NCI-H524 treated with DMSO at 0.1 percent for 48 hours (cell line): ENCODE measurements around the gene CKB.

Source experiments
- DNase-seq: peaks from one replicate; lab custom pipeline; 2025; lab: John Stamatoyannopoulos, UW

CKB gene

DNA sequence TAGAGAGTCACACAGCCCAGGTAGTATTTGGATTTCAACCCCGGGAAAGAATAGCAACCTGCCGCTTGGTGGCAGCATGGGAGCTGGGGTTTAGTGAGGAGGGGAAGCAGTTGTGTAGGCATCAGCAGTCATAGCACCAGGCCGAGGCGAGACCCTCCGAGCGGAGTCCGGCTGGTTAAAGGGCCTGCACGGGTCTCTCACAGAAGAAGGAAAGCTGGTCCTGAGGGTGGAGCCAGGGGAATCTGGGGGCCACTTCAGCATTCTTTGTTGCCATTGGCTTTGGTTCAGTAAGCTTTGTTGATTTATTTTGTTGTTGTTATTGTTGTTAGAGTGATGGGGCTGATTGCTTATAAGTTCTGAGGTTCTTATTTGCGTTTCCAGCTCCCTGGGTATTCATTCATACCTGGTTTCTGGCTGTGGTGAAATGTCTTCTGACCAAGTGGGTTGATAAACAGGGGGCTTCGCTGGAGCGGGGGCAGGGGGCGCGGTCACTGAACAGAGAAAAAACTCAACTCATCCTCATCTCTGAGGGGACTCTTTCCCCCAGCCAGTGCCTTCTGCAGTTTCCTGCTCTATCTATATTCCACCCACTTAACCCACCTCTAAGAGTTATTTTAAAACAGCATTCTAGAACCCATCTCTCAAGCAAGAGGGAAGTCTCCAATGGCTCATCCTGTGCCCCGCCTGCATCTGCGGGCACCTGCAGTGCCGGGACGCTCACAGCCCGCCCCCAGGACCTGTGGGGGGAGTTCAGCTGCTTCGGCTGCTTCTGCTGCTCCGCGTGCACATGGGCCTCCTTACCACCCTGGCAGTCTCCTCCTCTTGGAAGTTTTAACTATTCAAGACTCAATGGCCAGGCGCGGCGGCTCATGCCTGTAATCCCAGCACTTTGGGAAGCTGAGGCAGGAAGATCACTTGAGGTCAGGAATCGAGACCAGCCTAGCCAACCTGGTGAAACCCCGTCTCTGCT lies 11.6 kb downstream of the CKB start:
- no peak for DNase-seq

DNA sequence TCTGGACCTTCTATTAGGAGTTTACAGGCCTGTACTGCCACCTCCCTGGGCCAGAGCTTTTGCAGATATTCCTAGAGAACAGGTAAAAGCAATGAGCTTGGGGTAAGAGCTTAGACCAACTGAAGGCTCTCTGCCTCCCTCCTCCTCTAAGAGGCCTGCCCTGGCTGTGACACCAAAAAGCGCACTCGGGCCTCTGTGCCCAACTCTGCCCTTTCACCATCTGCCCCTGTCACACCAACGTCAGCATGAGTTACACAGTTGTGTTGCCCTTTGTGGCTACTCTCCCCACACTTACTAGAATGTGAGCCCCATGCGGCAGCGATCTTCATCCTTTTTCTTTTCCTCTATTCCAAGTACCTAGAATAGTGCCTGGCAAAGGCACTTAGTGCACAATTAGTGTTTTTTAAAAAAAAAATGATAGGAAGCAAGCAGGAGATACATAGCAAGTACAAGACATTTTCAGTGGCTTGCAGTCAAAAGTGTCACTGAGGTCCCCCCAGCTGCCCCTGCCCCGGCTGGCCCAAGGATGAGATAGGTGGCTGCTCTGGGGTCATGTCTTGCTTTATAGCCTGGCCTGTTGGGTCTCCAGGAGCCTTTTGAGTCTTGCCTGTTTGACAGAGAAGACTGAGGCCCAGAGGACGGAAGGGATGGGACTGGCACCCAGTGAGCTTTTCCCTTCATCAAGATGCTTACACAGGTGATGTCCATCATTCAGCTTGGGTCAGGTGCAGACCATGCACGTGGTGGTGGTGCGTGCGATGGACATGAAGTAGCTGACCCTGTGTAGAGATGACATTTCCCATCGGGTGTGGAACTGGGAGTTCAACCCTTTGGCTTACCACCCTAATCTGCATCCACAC lies 12.5 kb downstream of the CKB start:
- no peak for DNase-seq

DNA sequence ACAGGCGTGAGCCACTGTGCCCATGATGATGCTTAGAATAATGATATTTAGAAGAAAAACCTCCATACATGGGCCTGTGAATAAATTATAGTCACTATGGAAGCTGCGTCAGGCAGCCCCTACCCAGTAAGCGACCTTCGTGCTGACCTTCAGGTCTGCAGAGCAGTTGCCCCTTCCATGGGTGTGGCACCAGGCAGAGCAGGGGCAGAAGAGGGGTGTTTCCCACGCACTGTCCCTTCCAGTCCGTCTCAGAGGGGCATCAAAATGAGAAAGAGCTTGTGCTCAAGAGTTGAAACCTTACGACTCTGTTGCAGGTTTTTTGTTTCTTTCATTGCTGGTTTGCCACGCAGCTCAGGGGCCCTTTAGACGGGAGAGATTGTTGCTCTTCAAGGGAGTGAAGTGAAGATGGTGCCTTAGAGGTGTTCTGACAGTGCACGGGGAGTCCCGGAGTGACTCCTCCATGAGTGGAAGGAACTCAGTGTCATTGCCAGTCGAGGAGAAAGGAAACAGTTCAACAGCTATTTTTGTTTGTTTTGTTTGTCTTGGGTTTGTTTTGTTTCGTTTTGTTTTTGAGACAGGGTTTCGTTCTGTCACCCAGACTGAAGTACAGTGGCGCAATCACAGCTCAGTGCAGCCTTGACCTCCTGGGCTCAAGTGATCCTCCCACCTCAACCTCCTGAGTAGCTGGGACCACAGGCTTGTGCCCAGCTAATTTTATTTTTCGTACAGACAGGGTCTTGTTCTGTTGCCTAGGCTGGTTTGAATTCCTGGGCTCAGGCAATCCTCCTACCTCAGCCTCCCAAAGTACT lies 13.9 kb downstream of the CKB start:
- DNase-seq, result no peak

DNA sequence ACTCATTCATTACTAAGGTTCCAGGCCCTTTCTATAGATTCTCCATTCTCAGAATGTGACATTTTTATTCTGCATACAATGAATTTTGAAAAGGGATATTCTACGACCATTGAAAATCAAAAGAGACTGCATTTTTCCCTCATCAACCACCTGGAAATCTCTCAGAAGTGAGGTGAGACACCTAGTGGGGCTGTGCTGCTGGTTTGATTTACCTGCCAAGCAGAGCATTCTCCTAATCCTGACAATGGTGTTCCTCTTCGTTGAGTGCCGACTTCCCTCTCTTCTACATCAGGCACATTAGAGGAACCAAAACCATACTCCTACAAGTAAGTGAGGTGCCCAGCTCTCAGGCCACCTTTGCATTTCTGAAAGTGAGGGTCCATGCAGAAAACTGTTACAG lies 14.9 kb downstream of the CKB start:
- no peak for DNase-seq

DNA sequence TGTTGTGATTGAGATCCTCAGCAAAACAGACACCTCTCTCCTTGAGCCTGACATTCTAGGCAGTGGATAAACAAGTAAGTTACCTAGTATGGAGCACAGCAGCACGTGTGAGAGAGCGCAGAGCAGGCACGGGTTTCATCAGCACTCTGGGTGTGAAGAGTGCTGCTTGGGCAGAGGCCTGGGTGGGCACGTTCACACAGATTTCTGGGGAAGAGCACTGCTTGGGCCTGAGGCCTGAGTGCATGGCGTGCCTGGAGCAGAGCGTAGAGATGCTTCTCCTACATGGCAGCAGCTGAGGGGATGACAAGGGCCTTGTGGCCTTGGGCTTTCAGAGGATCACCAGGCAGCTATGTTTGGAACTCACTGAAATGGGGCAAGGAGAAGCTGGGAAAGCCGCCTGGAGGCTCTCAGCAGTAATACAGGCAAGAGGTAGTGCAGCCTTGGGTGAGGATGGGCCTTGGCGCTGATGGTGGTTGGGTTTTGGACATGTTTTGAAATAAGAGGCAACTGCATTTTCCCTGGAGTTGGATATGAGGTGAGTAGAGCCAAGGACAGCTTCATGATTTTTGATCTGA lies 17.6 kb downstream of the CKB start:
- no peak for DNase-seq

DNA sequence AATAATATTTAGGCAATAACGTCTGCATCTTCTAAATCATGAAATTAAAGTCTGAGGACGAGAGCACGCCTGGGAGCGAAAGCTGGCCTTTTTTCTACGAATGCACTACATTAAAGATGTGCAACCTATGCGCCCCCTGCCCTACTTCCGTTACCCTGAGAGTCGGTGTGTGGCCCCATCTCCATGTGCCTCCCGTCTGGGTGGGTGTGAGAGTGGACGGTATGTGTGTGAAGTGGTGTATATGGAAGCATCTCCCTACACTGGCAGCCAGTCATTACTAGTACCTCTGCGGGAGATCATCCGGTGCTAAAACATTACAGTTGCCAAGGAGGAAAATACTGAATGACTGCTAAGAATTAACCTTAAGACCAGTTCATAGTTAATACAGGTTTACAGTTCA lies 19.3 kb downstream of the CKB start:
- no peak for DNase-seq

DNA sequence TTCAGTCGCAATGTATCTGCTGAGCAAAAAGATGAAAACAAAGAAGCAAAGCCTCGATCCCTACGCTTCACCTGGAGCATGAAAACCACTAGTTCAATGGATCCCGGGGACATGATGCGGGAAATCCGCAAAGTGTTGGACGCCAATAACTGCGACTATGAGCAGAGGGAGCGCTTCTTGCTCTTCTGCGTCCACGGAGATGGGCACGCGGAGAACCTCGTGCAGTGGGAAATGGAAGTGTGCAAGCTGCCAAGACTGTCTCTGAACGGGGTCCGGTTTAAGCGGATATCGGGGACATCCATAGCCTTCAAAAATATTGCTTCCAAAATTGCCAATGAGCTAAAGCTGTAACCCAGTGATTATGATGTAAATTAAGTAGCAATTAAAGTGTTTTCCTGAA lies 19.8 kb downstream of the CKB start:
- DNase-seq, result no peak

DNA sequence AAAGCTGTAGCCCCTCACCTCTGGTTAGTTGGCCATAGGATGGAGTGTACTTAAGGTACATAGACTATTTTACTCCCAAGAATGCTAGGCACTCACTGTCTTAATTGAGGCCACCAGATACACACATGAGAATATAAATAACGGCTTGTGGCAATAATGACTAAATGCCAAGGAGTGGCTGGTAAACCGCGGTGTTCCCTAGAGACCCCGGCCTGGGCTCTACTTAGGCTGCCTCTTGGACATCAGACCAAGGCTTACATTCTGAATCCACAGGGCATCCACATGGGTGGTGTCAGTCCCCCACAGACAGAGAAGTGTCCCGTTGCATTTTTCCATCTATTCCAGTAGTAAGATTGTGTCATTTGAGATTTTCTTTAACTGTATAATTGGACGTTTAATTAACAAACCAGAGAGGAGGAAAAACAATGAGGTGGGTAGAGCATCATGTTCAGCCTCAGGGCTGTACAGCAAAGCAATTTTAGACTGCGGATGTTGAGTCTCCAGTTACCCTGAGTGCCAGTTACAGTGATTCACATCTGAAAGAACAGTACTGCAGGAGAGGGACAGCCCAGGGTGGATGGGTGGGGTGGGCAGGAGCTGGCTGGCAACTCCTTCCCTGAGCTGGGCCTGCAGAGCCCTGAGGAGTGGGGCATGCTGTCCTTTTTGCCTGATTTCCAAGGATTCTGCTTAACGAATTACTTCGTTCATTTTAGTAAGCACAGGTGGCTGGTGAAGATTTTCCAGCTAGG lies 20.5 kb downstream of the CKB start:
- no peak for DNase-seq

DNA sequence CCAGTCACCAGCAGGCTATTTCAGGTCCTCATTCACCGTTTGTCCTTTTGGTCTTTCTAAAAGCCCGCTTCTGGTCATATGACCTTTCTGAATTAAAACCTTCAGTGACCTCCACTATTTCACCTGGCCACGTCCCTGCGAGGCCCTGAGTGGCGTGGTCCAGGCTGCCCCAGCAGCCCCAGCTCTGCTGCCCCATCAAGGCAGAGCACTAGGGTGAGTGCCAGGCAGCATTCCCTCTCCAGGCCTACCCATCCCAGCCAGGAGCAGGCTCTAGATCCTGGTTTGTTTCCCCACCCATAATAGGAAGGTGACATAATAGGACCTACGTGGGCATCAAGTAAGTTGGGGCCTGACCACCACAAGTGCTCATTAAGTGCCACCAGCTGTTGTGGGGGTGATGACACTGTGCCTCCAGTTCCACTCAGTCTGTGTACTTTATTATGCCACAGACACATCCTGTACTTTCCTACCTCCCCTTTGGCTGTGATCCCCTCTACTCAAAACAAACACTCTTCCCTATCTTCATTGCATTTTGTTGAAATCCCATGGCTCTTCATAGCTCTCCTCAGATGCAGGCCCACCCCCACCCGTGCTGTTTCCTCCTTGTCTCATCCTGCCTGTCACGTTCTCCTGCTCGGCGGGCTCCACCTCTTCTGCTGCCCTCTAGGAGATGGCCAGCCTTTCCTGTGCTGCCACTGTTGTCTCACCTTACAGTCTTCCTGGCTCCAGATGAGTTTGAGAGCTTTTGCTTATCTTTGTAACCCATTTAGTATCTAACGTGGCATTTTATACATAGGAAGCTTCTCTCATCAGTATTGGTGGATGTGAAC lies 21.4 kb downstream of the CKB start:
- no peak for DNase-seq

DNA sequence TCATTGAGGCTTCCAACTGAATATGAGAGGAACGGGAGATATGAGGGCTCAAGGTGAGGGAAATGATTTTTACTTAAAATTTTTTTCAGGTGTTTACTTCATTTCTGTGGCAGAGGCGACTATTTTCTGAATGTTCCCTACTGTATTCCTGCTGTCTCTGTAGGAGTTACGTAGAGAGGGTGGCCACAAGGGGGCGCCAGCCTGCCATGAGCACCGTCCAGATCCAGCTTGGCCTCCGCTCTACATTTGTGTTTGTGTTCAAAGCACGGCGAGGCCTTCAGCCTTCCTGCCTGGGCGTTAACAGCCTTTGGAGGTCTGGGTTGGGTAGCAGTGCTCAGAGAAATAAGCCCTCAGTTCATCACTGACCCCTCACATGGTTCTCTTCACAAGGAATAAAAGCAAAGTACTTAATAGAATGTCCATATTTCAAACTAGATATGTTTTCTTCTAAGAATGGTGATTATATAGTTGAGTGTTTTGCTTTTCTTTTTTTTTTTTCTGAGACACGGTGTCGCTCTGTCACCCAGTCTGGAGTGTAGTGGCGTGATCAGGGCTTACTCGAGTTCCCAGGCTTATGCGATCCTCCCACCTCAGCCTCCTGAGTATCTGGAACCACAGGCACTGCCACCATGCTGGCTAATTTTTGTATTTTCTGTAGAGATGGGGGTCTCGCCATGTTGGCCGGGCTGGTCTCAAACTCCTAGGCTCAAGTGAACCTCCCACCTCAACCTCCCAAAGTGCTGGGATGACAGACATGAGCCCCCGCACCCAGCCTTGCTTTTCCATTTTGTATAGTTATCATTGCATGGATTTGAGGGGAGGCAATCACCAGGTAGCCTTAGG lies 22.3 kb downstream of the CKB start:
- DNase-seq, result peak; percentile 28

DNA sequence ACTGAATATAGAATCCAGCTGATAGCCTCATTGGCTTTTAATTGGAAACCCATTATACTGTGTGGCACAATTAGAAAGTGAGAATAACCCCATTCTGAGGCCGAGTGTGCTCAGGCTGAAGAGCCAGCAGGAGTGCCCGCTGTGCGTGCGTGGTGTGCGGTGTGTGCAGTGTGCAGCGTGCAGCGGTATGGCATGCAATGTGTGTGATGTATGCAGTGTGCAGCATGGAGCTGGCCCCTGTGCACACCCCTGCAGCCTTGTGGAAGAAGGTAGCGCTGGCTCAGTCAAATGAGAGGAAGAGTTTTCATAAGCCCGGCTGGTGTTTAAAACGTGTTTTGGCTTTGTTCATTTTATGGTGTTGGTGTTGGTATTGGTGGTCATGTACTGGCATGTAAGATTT lies 22.9 kb downstream of the CKB start:
- DNase-seq, result no peak

DNA sequence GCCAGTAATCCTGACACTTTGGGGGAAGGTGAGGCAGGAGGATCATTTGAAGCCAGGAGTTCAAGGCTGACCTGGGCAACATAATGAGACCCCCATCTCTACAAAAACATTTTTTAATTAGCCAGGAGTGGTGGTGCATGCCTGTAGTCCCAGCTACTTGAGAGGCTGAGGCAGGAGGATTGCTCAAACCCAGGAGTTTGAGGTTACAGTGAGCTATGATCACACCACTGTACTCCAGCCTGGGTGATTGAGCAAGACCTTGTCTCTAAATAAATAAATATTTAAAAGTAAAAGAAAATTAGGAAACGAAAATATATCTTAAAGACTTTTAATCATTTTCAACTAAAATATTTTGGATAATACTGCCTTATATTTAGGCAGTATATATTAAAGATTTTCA lies 25.9 kb downstream of the CKB start:
- no peak for DNase-seq

DNA sequence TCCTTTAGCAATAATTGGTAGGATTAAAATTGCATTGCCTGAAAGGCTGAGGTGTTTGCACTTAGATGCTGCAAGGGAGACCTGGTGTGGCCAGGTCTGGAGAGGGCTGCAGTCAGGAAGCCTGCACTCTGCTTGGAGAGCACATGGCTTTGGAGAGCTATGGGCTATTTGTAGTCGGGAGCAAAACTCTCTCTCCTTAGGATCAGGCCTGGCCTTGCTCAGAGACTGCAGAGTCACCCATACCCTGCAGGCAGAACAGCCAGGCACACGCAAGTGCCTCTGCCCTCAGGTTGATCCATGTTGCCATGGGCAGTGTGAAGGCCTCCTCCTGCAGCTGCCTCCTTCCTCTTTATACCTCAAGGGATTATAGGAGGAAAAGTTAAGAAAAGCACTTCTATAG lies 26.8 kb downstream of the CKB start:
- no peak for DNase-seq

DNA sequence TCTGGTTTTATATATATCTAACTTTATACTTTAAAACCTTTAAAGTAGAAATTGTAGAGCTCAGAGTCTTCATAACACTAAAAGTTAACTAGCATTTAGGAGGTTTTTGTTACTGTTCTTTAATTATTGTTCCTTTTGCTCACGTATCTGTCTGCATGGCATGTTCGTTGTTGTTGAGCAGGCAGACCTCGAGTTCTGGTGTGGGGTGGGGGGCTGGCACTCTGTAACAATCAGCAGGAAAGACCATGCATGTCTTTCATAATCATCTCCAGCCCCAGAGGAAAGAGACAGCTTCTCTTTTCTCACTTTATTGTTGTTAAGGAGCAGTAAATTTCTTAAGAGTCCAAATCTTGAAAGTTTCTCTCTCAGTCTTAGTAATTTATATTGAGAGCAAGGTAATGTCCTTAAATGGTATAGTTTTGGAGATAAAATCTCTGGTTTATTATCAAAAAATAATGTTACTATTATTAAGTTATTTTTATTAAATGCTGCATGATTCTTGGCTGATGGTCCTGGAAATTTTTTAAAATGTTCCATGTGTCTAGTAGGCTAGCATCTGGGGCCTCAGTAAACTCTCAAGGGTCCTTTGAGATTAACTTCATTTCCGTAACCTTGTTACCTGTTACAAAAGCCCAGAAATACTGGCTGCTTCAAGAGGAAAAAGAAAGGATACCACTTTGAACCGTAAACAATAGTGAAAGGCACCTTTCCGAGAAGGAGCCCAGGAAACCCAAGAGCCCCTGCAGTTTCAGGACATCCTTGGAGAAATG lies 30.3 kb downstream of the CKB start:
- no peak for DNase-seq

DNA sequence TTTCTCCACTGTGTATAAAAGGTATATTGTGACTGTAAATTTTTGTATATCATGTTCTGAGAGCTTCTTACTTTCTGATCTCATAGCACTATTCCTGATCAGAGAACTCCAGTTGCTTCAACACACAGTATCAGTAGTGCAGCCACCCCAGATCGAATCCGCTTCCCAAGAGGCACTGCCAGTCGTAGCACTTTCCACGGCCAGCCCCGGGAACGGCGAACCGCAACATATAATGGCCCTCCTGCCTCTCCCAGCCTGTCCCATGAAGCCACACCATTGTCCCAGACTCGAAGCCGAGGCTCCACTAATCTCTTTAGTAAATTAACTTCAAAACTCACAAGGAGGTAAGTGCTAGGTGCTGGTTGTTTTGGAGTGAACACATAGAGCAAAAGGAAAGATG lies 30.9 kb downstream of the CKB start:
- no peak for DNase-seq

DNA sequence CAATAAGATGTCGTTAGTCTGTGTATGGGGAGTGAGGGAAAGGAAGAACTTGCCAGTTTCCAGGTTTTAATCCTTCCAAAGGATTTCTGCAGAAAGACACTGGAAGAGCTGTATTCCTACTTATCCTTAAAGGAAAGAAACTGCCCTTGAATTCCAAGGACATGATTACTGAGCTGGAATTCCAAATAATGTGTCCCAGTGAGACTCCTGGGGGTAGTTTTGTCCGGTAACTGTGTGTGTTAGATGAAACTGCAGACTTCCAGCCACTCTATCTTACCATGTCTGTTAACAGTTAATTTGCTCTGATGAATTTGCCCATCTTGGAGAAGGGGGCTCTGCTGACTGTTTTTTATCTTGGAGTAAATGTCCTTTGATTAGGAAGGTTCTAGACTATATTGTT lies 33.0 kb downstream of the CKB start:
- peak; percentile 87 for DNase-seq

DNA sequence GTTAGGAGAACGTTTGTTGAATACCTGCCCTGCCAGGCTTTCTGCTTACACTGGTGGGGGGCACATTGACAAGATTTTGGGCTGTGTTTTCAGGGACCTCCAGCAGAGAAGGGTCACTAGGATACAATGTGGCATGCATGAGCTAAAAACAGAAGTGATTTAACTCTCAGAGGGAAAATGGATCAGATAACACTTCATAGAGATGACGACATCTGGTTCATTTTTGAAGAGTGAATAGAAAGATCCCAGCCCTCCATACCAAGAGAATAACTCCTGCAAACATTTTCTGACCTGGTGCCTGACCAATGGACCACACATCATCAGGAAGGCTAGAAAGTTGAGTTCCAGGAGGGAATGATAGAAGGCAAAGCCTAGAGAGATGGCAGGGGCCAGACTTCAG lies 33.7 kb downstream of the CKB start:
- peak; percentile 75 for DNase-seq

DNA sequence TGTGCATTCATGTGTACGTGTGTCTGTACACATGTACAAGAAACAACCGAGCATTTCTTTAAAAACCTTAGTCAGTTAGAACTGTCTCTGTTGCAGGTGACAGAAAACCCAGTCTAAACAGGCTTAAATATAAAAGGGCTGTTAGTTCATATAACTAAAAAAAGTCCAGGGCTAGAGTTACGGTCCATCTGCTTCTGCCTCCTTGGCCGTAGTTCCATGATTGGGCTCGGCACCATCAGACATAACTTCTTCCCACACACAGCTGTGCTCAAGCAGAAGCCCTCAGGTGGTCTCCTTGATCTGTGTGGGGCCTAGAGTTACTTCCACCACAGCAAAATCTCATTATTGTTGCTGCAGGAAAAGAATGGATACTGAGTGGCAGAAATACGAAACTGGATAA lies 34.6 kb downstream of the CKB start:
- DNase-seq, result peak; percentile 21

DNA sequence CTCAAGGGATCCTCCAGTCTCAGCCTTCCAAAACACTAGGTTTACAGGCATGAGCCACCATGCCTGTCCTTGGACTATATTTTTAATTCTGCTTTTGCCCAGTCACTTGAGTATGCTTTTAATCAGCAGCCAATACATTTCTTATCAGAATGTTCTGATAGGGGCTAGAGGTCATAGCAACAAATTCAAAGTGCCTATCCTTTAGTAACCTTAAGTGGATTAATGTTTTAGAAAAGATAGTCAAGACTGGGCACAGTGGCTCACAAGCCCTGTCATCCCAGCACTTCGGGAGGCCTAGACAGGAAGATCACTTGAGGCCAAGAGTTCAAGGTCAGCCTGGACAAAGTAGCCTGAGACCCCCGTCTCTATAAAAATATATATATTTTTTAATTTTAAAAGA lies 37.1 kb downstream of the CKB start:
- no peak for DNase-seq
